Right atrium auricular region (tissue), 2 donors: ENCODE results near the gene ZNF641. TPM values are rescaled to one million over a fixed set of nuclear protein-coding genes. Genes with fewer than 3 reads are reported as not detected.

Source experiments
- DNase-seq: peaks from one replicate; pipeline ENCODE4 v3.0.0-alpha.2; 2019; ENCODE audit warnings: low spot score
- H3K27ac ChIP-seq, 2 donors: fragments of 200-600 bp; sonication (generic); 1 replicate in 1 of 2; 2 replicates in 1 of 2; pipeline ENCODE4 v1.5.1; 2016 to 2019
- H3K27me3 ChIP-seq, 2 donors: fragments of 200-600 bp; sonication (generic); one replicate each; pipeline versions ENCODE4 v1.5.1 to v1.6.0; 2017 to 2019
- H3K36me3 ChIP-seq: fragments of 200-600 bp; sonication (generic); one replicate; pipeline ENCODE4 v1.5.1; 2016
- H3K4me1 ChIP-seq, 2 donors: fragments of 200-600 bp; sonication (generic); one replicate each; pipeline versions ENCODE4 v1.5.1 to v1.6.0; 2017 to 2019
- H3K4me3 ChIP-seq, 2 donors: fragments of 200-600 bp; sonication (generic); 1 replicate in 1 of 2; 2 replicates in 1 of 2; pipeline ENCODE4 v1.5.1; 2017 to 2019; ENCODE audit warnings: mild to moderate bottlenecking in 1 of 2, moderate library complexity in 1 of 2
- H3K9me3 ChIP-seq, 2 donors: fragments of 200-600 bp; sonication (generic); one replicate each; pipeline ENCODE4 v1.5.1; 2019
- CTCF ChIP-seq, 2 donors: fragments of 200-600 bp; sonication (generic); IDR thresholded peaks; one replicate each; pipeline ENCODE4 v1.5.1; 2019; ENCODE audit warnings: antibody characterized with exemption in 2 of 2
- total RNA-seq, 2 donors: library from RNA; depleted of rRNA; stranded (reverse); fragments of >200 nt; gene quantifications; one replicate each; pipeline ENCODE4 v1.1.0, GENCODE V29; 2016

ZNF641 gene
- total RNA-seq, 2 donors from 2014 or later, result 18.1 to 19.1 TPM

- peaks cover 0 to 4% of the 10 kb centered on the region in 2 donors for H3K4me1 ChIP-seq
- no peaks in the 10 kb centered on the region for H3K27me3 ChIP-seq
- H3K4me3 ChIP-seq, result no peak overlapping the region
- no peaks in the 10 kb centered on the region for H3K9me3 ChIP-seq
- H3K27ac ChIP-seq, result no peak overlapping the region
- TF ChIP-seq CTCF (IDR thresholded peaks at IDR 0.05), result no peak
- DNase-seq, result no peak
- H3K36me3 ChIP-seq, result no peaks in the 10 kb centered on the region
These were observed 58.7 kb downstream of the ZNF641 start for GRCh38 chr12:48292040-48292439.

GRCh38 chr12:48291511-48291910, 59.2 kb downstream of the ZNF641 start:
- no peak for TF ChIP-seq CTCF (IDR thresholded peaks at IDR 0.05)
- H3K27me3 ChIP-seq, result no peaks in the 10 kb centered on the region
- H3K4me3 ChIP-seq, result no peak overlapping the region
- no peaks in the 10 kb centered on the region for H3K36me3 ChIP-seq
- DNase-seq, result no peak
- H3K9me3 ChIP-seq, result no peaks in the 10 kb centered on the region
- peaks cover 0 to 4% of the 10 kb centered on the region in 2 donors for H3K4me1 ChIP-seq
- H3K27ac ChIP-seq, result no peak overlapping the region

GRCh38 chr12:48288387-48289268, 62.1 kb downstream of the ZNF641 start:
- Histone ChIP-seq H3K27me3 (no peaks in the 10 kb centered on the region), H3K36me3 (no peaks in the 10 kb centered on the region), H3K27ac (no peak overlapping the region), H3K4me3 (no peak overlapping the region), H3K4me1 (no peaks in the 10 kb centered on the region), H3K9me3 (no peaks in the 10 kb centered on the region)
- no peak for DNase-seq
- TF ChIP-seq CTCF (IDR thresholded peaks at IDR 0.05), result no peak

Other genes with a start within 250 kb of the ZNF641 start
- 10 to 100 TPM; 11.6 to 13.9 TPM for gene SENP1, start 244.8 kb downstream of the ZNF641 start, total RNA-seq
- gene PFKM, start 231.6 kb downstream of the ZNF641 start, total RNA-seq, result 100 to 1,000 TPM; 111 to 193 TPM
- 10 to 100 TPM; 35.7 to 68.6 TPM for gene ASB8, start 193.4 kb downstream of the ZNF641 start, total RNA-seq
- gene CCDC184, start 167.3 kb downstream of the ZNF641 start, total RNA-seq, result 1 to 10 TPM in 1 of 2 donors, under 1 TPM in 1; 0.37 to 1.4 TPM
- not detected for gene OR10AD1, start 147.6 kb downstream of the ZNF641 start, total RNA-seq
- not detected for gene ANP32D, start 121.6 kb upstream of the ZNF641 start, total RNA-seq
- gene C12orf54, start 131.6 kb upstream of the ZNF641 start, total RNA-seq, result not detected
- not detected for gene OR8S1, start 174.7 kb upstream of the ZNF641 start, total RNA-seq
- not detected for gene LALBA, start 219.1 kb upstream of the ZNF641 start, total RNA-seq